CD14-positive monocyte (primary cell): ENCODE measurements around the gene FOXP1. TPM values are rescaled to one million over a fixed set of nuclear protein-coding genes. Genes with fewer than 3 reads are reported as not detected.
A peak's percentile ranks its signal among the peaks of the same experiment; 100 is the strongest.

ENCODE experiments used
- DNase-seq, 3 donors: peaks; one replicate each; pipeline ENCODE4 v3.0.0-alpha.2; 2011 to 2022
- H2AFZ ChIP-seq: 2 replicates; pipeline ENCODE4 v1.6.0; 2012; ENCODE audit warnings: mild to moderate bottlenecking, low read depth, low read length, inconsistent platforms; ENCODE audit not compliant: insufficient read depth, poor library complexity, severe bottlenecking
- H3K27ac ChIP-seq, 2 donors: 1 replicate in 1 of 2; 2 replicates in 1 of 2; pipeline ENCODE4 v1.5.1; 2012 to 2013; ENCODE audit warnings: low read length in 2 of 2, control low read depth in 1 of 2, inconsistent platforms in 1 of 2, low read depth in 1 of 2, mild to moderate bottlenecking in 1 of 2
- H3K27me3 ChIP-seq, 2 donors: one replicate each; pipeline versions ENCODE4 v1.6.0 to v1.6.1; 2011 to 2013; ENCODE audit warnings: low read length in 2 of 2; ENCODE audit not compliant: control insufficient read depth in 2 of 2, insufficient read depth in 2 of 2
- H3K36me3 ChIP-seq, 2 donors: replicated peaks in 1 of 2; 1 replicate in 1 of 2; 2 replicates in 1 of 2; pipeline versions ENCODE4 v1.5.1 to v1.6.1; 2012 to 2013; ENCODE audit warnings: low read length in 2 of 2, control low read depth in 1 of 2, inconsistent platforms in 1 of 2, mild to moderate bottlenecking in 1 of 2; ENCODE audit not compliant: insufficient read depth in 2 of 2, control insufficient read depth in 1 of 2
- H3K4me1 ChIP-seq, 2 donors: 1 replicate in 1 of 2; 2 replicates in 1 of 2; pipeline versions ENCODE4 v1.5.1 to v1.6.1; 2012 to 2013; ENCODE audit warnings: low read length in 2 of 2, control low read depth in 1 of 2, inconsistent platforms in 1 of 2, mild to moderate bottlenecking in 1 of 2, moderate library complexity in 1 of 2; ENCODE audit not compliant: insufficient read depth in 2 of 2, control insufficient read depth in 1 of 2
- H3K4me2 ChIP-seq: replicated peaks from 2 replicates; pipeline ENCODE3; 2012; ENCODE audit warnings: low read length, moderate library complexity, mild to moderate bottlenecking; ENCODE audit not compliant: poor library complexity, severe bottlenecking; ENCODE audit errors: extremely low read depth
- H3K4me3 ChIP-seq, 3 experiments: fragments of 200-600 bp in 1 of 3; sonication (generic) in 1 of 3; replicated peaks in 1 of 3; 1 replicate in 2 of 3; 2 replicates in 1 of 3; pipeline ENCODE4 v1.5.1; 2011 to 2013; ENCODE audit warnings: low read length in 3 of 3, mild to moderate bottlenecking in 3 of 3, control low read depth in 2 of 3, low read depth in 2 of 3, inconsistent platforms in 1 of 3, moderate library complexity in 1 of 3
- H3K79me2 ChIP-seq: 2 replicates; pipeline ENCODE4 v1.6.0; 2012; ENCODE audit warnings: mild to moderate bottlenecking, control low read depth, inconsistent platforms, low read length, moderate library complexity; ENCODE audit not compliant: insufficient read depth
- H3K9ac ChIP-seq: 2 replicates; pipeline ENCODE4 v1.6.0; 2017; ENCODE audit warnings: low read length, mild to moderate bottlenecking; ENCODE audit not compliant: insufficient read depth, poor library complexity, severe bottlenecking
- H3K9me3 ChIP-seq, 2 donors: replicated peaks in 1 of 2; 1 replicate in 1 of 2; 2 replicates in 1 of 2; pipeline versions ENCODE4 v1.5.1 to v1.6.1; 2012 to 2013; ENCODE audit warnings: low read length in 2 of 2, control low read depth in 1 of 2; ENCODE audit not compliant: control insufficient read depth in 1 of 2, insufficient read depth in 1 of 2
- H4K20me1 ChIP-seq: 2 replicates; pipeline ENCODE4 v1.6.0; 2012; ENCODE audit warnings: mild to moderate bottlenecking, low read length, control low read depth, moderate library complexity; ENCODE audit not compliant: insufficient read depth
- H3K27ac Mint-ChIP-seq, 7 donors: one replicate each; pipeline ENCODE4 v1.8.0; 2020; ENCODE audit warnings: mild to moderate bottlenecking in 7 of 7, mixed read lengths in 7 of 7, moderate library complexity in 6 of 7, inconsistent platforms in 2 of 7
- H3K27me3 Mint-ChIP-seq, 3 donors: one replicate each; pipeline ENCODE4 v1.8.0; 2021 to 2022; ENCODE audit warnings: low read depth in 3 of 3, mild to moderate bottlenecking in 3 of 3, mixed read lengths in 3 of 3, moderate library complexity in 3 of 3, inconsistent platforms in 1 of 3
- H3K36me3 Mint-ChIP-seq, 2 donors: one replicate each; pipeline ENCODE4 v1.8.0; 2020; ENCODE audit warnings: mixed read lengths in 2 of 2, inconsistent platforms in 1 of 2, mild to moderate bottlenecking in 1 of 2
- H3K4me1 Mint-ChIP-seq: one replicate; pipeline ENCODE4 v1.8.0; 2020; ENCODE audit warnings: mild to moderate bottlenecking, mixed read lengths
- H3K4me3 Mint-ChIP-seq, 2 donors: one replicate each; pipeline ENCODE4 v1.8.0; 2020; ENCODE audit warnings: mild to moderate bottlenecking in 2 of 2, mixed read lengths in 2 of 2, moderate library complexity in 1 of 2
- H3K9me3 Mint-ChIP-seq, 7 donors: one replicate each; pipeline ENCODE4 v1.8.0; 2020 to 2022; ENCODE audit warnings: mixed read lengths in 7 of 7, mild to moderate bottlenecking in 6 of 7, moderate library complexity in 6 of 7, inconsistent platforms in 2 of 7
- CTCF ChIP-seq: fragments of 200-600 bp; IDR thresholded peaks from one replicate; pipeline ENCODE4 v1.8.0; 2022; ENCODE audit warnings: antibody characterized with exemption, mild to moderate bottlenecking
- WGBS: methylation state at CpG from one replicate; pipeline ENCODE4 v1.1.5; 2013; ENCODE audit warnings: missing lambda C conversion rate; ENCODE audit not compliant: insufficient coverage; 5-methylcytosine and 5-hydroxymethylcytosine counted together
- intact Hi-C, 2 donors: fragments of 100-400 bp; cut with micrococcal nuclease; formaldehyde crosslinking; loops; one replicate each; pipeline versions ENCODE4 v1.15.0 to v1.15.1; 2023
- polyA plus RNA-seq, 3 donors: library from polyadenylated mRNA; depleted of rRNA in 1 of 3; unstranded in 2 of 3; stranded (reverse) in 1 of 3; fragments of 300-500 nt in 2 of 3; fragments of >200 nt in 1 of 3; fragmentation: Illumina TruSeq in 2 of 3; gene quantifications; 1 replicate in 2 of 3; 2 replicates in 1 of 3; pipeline ENCODE4 v1.2.3, GENCODE V29; 2012 to 2021

FOXP1 gene
- polyA plus RNA-seq, 3 donors, result 25.7 to 42.6 (median 27.8) TPM

GRCh38 chr3:71415681-71416122 lies 167.8 kb downstream of the FOXP1 start:
- no peaks in the 10 kb centered on the region for H3K27me3 ChIP-seq
- Mint-ChIP-seq H3K4me3 (no peak overlapping the region), H3K27me3 (peaks cover 0 to 2% (median 0%) of the 10 kb centered on the region in 3 donors), H3K4me1 (peaks cover 32% of the 10 kb centered on the region), H3K36me3 (peaks cover 5 to 11% of the 10 kb centered on the region in 2 donors), H3K27ac (peak overlapping the region in 1 of 7 donors; percentile 54), H3K9me3 (no peaks in the 10 kb centered on the region)
- H3K9me3 ChIP-seq, result no peaks in the 10 kb centered on the region
- no peak overlapping the region for H2AFZ ChIP-seq
- peaks cover 100% of the 10 kb centered on the region for H3K79me2 ChIP-seq
- H3K27ac ChIP-seq, result no peak overlapping the region
- WGBS, result no CpG with 5 or more reads among the region's 2 CpGs
- H3K4me3 ChIP-seq, result no peak overlapping the region
- intact Hi-C loops, result no loop called here
- DNase-seq, result no peak
- no peak for TF ChIP-seq CTCF
- no peaks in the 10 kb centered on the region for H3K36me3 ChIP-seq
- H3K9ac ChIP-seq, result no peak overlapping the region
- no peaks in the 10 kb centered on the region for H3K4me1 ChIP-seq
- peaks cover 88% of the 10 kb centered on the region for H4K20me1 ChIP-seq
- H3K4me2 ChIP-seq, result no peak overlapping the region

GRCh38 chr3:71414189-71414927 lies 169.2 kb downstream of the FOXP1 start:
- peaks cover 100% of the 10 kb centered on the region for H3K79me2 ChIP-seq
- H3K4me1 Mint-ChIP-seq, result peaks cover 37% of the 10 kb centered on the region
- no peaks in the 10 kb centered on the region for H3K9me3 Mint-ChIP-seq
- no peak overlapping the region for H2AFZ ChIP-seq
- no peaks in the 10 kb centered on the region for H3K4me1 ChIP-seq
- H4K20me1 ChIP-seq, result peaks cover 94% of the 10 kb centered on the region
- H3K36me3 ChIP-seq, result no peaks in the 10 kb centered on the region
- peaks cover 5 to 11% of the 10 kb centered on the region in 2 donors for H3K36me3 Mint-ChIP-seq
- intact Hi-C loops, result no loop called here
- no peaks in the 10 kb centered on the region for H3K27me3 ChIP-seq
- peak overlapping the region in 2 of 7 donors; percentile 44 to 58 for H3K27ac Mint-ChIP-seq
- WGBS, result 85% methylated on average over 7 of the region's 15 CpGs
- DNase-seq, result no peak
- no peak overlapping the region for H3K4me3 Mint-ChIP-seq
- H3K4me2 ChIP-seq, result no peak overlapping the region
- H3K9me3 ChIP-seq, result no peaks in the 10 kb centered on the region
- peaks cover 0 to 2% (median 0%) of the 10 kb centered on the region in 3 donors for H3K27me3 Mint-ChIP-seq
- no peak overlapping the region for H3K27ac ChIP-seq
- H3K4me3 ChIP-seq, result no peak overlapping the region
- TF ChIP-seq CTCF, result no peak
- H3K9ac ChIP-seq, result no peak overlapping the region
